Activated CD4-positive, alpha-beta T cell treated with anti-CD3 and anti-CD28 coated beads, Interleukin-2, amount 50 U/mL, for 1 hour (primary cell): ENCODE data around the gene SPSB1.

Source experiments
- DNase-seq: peaks from one replicate; pipeline ENCODE4 v3.0.0-alpha.2; 2020

Gene SPSB1

DNA sequence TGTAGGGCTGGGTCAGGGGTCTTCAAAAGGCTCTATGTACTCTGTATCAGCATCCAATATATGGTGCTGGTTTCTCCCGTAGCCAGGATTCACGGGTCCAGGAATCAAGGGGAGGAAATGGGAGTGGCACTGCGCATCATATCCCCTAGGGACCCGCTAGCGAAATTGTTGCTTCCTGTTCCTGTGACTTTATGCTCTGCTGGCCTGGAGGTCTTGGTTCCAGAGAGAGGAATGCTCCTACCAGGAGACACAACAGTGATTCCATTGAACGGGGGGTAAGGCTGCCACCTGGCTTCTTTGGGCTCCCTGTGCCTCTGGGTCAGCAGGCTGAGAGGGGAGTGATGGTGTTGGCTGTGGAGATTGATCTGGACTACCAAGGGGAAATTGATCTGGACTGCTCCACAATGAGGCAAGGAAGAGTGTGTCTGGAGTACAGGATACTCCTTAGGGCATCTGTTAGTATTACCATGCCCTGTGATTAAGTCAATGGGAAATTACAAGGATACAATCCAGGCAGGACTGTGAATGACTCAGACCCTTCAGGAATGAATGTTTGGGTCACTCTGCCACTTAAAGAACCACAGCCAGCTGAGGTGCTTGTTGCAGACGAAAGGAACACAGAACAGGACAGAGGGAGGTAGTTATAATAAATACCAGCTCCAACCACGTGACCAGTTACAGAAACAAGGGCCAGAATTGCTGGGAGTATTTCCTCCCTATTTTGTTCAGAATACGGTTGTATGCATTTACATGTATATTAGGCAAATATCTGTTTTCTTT is 10.2 kb downstream of the SPSB1 start:
- DNase-seq: no peak

DNA sequence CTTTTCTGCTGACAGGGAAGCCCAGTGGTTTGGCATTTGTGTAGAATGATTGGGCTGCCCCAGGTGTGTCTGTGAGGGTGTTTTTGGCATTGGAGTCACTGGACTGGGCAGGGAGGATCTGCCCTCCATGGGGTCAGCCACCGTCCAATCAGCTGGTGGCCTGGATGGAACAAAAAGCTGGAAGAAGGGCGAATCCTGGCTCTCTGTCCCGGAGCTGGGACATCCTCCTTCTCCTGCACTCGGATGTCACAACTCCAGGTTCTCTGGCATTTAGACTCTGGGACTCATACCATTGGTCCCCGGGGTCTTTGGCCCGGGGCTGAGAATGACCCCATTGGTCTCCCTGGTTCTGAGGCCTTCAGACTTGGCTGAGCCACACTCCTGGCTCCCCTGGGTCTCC is 11.2 kb downstream of the SPSB1 start:
- no peak for DNase-seq

DNA sequence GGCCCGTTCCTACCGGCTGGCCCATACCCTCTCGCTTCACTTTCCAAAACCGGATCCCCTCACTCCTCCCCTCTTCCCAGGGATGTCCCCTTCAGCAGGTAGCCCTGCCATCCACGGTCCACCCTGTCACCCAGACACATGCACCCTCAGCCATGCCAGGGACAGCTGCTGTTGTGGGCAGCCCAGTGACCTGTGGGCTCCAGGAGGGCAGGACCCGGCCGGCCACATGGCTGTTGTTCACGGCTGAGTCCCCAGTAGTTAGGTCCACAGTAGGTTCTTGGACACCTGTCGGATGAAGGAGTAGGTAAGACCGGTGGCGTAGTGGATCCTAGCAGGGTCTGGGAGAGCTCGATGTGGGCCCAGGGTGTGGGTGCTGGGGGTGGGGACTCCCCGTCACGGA is 12.5 kb downstream of the SPSB1 start:
- DNase-seq: no peak

DNA sequence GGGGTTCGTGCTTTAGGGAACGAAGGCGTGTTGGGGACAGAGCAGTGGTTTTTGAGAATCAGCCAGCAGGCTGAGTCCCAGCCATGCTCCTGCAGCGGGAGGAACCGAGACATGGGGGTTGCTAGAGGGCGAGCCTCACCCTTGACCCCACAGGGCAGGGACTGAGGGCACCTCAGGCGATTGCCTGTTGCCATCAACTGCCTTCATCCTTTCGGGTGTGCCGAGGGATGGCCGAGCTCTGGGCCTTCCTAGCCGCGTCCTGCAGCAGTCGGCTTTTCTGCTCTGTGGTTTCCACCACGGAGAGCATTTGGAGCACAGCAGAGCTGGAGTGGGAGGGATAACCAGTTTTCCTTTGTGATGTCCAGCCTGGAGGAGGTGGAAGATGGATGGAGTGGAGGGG is 13.3 kb downstream of the SPSB1 start:
- DNase-seq: no peak

DNA sequence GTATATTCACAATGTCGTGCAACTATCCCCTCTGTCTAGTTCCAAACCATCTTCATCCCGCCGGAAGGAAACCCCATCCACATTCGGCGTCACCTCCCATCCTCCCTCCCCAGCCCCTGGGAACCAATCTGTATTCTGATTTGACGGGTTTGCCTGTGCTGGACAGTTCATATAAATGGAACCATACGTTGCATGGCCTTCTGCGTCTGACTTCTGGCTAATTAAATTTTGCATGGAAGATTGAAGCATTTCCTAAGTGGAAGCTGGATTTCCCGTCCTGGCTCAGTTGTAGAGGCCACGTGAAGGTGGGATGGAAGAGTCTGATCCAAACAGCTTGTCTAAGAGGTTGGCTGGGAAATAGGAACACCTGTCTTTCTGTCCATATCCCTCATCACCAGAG is 14.6 kb downstream of the SPSB1 start:
- DNase-seq: no peak

DNA sequence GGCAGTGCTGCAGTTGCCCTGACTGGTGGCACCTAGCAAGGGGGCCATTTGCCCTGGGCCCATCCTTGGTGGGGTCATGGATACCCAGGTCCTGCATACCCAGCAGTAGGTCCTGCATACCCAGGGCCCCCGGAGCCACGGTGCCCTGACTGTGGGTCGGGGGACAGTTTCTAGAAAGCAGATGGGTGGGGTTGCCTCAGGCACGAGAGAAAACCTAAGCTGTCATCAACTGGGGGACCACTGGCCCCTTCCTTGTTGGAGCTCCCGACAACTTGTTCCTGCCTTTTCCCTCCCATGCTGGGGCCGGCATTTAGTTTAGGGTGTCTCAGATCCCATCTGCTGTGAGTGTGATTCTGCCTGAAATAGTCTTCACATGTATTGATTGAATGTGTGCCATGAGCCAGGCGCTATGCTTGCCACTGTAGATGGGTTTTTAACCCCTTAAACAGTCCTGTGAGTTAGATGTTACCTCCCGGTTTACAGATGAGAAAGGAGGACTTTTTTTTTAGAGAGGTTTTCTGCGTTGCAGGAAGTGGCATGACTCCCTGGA is 15.6 kb downstream of the SPSB1 start:
- DNase-seq: no peak

DNA sequence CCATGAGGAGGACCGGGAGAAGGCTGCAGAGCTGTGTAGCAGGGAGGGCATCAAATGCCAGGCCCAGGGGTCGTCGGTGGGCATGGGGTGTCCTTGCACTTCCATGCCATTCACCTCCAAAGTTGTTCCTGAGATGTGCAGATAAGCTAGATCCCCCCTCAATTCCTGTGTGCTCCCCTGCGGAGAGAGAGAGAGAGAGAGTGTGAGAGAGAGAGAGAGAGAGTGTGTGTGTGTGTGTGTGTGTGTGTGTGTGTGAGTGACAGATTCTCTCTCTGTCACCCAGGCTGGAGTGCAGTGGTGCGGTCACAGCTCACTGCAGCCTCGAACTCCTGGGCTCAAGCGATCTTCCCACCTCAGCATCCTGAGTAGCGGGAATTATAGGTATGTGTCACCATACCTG is 16.4 kb downstream of the SPSB1 start:
- no peak for DNase-seq

DNA sequence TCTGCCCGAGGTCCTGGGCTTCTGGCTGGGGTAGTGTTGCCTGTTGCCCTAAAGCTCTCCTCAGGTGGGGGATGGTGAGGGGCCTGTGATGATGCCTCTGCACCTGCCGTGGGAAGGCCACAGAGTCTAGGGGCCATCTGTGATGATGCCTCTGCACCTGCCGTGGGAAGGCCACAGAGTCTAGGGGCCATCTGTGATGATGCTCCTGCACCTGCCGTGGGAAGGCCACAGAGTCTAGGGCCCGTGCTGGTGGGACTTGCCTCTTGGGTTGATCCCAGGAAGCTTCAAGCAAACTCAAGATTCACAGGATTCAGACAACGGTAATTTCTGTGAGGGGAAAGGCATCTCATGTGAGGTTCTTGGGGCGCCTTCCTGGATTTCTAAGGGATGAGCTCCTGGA is 17.3 kb downstream of the SPSB1 start:
- no peak for DNase-seq

DNA sequence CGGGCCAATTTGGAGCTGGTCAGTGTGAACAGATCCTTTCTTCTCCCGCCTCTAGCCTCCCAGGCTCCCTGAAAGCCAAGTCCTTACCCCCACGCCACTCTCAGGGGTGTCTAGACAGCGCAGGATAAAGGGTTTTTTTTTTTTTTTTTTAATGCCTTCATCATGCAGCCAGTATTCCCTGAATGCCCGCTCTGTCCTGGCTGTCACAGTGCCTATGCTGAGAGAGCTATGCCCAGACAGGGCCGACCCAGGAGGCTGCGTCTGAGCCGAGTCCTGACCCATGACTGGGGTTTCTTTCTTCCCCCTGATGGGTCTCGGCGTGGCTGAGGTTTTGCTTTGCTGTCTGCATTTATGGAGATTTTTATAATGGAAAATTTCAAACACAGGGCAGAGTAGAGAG is 18.3 kb downstream of the SPSB1 start:
- no peak for DNase-seq

DNA sequence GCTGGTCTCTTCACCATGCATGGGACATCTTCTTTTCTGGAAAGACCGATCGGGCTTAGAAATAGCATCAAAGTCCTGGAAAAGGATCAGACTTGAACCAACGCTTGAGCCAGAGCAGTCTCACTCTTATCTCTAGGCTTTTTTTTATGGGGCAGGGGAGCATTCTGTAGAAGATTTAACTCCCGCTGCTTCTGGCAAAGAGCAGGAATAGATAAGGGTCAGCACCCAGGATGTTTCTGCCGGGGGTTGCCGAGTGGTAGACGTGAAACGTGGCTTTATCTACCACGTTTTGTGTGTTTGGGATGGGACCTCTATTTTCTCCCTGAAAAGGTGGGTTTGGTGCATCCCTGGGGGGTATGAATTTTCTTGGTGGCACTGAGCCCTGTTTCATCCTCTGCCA is 18.8 kb downstream of the SPSB1 start:
- no peak for DNase-seq

DNA sequence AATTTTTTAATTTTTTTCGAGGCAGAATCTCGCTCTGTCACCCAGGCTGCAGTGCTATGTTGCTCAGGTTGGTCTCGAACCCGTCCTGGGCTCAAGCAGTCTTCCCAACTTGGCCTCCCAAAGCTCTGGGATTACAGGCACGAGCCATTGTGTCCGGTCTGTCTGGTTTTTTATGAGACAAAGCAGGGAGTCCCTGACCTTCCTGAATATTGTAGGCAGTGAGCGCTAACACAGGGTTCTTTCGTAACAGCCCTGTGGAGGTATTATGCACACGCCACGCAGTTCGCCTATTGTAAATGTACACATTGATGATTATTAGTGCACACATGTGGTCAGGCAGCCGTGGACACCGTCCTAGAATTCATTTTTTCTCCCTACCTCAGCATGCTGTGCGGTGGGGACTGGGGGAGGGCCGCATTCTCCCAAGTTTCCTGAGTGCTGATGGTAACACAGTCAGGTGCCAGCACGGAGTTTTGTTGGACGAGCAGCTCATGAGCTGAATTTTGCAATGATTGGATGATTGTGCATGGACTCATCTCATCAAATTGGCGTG is 19.6 kb downstream of the SPSB1 start:
- DNase-seq: no peak

DNA sequence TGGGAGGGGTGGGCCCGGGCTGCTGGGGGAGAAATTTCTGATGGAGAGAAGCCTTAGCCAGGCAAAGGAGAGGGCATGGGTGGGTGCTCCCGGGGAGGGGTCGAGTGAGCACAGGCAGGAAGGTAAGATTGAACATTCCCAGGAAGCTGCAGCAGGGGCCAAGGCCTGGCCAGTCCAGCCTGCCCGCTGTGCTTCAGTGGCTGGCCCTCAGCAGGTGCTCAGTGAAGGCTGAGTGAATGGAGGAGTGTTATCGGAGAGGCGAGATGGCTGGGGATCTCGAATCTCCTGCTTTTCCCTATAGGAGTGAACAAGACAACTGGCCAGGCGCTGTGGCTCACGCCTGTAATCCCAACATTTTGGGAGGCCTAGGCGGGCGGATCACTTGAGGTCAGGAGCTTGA is 20.9 kb downstream of the SPSB1 start:
- DNase-seq: no peak

DNA sequence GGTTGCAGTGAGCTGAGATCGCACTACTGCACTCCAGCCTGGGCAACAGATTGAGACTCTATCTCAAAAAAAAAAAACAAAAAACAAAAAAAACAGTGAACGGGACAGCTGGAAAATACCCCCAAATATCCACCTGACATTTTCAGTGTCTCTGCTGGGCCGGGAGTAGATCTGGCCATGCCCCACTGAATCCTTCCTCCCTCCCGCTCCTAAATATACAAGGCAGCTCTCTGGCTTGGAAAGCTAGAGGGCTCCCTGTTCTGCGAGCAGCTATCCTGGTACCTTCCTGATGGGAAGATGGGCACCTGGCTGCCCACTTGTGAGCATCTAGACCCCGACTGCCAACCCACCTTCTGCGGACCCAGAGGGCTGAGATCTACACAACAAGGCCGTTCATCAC is 21.4 kb downstream of the SPSB1 start:
- no peak for DNase-seq

DNA sequence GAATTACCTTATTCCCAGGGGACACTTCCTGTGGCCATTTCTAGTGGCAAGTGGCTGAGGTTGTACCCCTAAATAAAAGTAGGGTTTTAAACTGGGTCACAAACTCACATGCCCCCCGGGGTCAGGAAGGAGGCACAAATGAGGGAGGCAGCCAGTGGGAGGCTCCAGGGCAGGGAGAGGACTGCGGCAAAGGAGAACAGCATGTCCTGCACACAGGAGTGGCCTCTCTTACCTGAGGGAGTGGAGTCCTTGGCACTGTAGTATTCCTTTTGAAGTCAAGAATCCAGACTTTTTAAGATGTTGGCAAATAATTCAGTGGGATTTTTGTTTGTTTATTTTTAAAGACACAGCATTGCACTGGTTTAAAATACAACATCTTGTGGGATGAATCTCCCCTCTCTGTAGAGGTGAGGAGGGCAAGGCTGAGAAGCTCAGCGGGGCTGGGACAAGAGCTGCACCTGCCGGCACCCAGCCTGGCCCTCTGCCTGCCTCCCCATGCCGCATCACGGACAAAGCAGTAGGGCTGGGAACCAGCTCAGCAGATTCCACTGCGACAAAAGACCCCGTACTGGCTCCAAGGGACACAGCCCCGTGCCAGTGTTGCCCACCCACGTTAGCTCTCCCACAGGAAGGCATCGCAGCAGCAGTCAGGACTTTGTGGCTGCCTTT is 22.2 kb downstream of the SPSB1 start:
- no peak for DNase-seq

DNA sequence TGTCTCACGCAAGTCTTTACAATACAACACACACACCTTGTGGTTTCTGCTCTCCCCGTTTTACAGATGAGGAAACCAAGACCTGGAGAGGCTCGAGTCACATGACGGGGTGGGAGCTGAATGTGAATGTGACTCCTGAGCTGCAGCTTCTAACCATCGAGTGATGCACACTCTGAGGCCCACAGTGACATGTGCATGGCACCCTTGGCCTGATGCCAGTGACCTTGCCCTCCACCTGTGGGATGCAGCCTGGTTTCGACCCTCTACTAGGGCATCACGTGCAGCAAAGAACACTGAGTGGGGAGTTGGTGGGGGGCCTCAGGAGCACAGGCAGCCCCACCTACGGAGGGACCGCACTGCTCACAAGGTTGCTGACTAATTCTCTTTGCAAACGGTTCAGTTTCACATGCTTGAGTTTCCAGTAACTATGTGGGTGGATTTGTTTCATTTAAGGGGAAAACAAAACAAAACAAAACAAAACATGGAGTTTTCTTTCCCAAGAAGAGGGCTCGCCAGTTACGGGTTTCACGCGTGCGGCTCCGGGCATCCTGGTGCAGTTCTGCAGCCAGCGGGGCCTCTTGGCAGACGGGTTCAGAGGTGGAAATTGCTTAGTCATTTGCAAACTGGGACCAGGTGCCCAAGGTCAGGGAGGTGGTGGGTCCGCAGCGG is 22.9 kb downstream of the SPSB1 start:
- no peak for DNase-seq

DNA sequence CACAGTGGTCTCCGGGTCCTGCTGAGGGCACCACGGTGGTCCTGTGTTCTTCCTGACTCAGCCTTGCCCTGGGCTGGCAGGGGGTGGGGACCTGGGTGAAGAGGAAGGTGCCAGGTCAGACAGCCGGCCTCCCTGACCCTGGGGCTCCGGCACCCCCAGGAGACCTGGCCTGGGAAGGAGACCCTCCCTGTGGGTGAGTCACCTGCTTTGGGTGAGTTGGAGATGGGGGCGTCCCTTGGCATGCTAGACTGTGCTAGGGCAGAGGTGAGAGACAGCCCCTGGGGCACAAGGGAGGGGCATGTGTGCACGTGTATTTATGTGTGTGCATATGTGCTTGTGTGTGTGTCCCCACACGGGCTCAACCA is 23.4 kb downstream of the SPSB1 start:
- DNase-seq: no peak

DNA sequence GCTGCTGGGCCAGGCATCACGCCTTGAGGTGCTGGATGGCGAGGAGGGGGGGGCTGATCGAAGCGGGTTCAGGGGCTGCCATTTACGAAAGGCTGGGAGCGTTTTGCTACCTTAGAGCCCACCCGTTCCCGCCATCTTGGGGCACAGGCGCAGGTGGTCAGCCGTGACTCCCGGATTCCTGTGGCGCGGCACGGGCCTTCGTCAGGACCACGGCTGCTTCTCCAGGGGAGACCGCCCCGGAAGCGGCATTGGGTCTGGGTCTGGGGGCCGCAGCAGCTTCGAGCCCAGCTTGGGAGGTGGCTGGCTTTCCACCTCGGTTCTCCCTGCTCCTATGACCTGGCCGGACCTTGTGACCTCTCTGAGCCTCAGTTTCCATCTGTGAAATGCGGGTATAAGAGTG is 23.8 kb downstream of the SPSB1 start:
- DNase-seq: no peak

DNA sequence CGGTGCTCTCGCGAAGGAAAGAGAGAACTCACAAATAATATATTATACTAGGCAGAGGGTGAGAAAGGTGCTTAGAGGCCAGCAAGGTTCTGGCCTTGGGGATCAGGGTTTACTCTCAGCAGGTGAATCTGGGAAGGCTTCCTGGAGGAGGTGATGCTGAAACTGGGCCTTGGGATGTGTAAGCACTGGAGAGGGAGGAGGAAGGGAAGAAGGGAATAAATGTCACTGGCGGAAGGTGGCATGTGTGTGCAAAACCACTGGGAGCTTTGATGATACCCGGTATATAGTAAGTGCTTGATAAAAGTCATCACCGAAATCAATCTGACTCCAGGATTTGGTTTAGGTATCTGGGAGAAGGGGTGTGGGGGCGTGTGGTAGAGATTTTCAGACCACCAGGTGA is 24.4 kb downstream of the SPSB1 start:
- DNase-seq: no peak

DNA sequence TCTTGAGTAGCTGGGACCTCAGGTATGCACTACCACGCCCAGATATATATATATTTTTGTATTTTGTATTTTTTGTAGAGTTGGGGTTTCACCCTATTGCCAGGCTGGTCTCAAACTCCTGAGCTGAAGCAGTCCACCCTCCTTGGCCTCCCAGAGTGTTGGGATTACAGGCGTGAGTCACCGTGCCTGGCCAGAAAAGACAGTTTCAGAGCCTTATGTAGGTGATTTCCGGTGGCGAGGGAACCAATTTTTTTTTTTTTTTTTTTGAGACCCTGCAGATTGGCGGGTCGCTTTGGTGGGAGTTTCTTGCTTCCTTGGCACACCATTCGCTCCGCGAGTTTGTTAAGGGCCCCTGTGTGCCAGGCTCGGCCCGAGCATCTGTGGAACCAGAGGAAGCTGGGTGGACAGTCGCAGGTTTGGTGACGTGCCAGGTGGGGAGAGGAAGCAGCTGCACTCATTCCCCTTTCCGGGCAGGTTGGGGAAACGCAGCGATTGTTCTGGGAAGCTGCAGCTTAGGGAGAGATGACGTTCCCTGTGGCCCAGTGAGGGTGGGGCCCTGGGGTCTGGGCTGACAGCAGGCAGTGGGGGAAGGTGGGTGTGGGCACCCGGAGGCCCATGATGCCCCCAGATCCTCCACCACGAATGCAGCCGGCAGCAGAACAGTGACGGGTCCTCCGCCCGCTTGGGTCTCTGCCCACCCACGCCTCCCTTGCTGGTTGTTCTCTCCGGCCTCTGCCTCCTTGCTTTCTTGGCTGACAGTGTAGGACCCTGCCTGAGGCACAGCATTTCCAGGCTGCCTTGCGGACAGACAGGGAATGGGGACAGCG is 25.1 kb downstream of the SPSB1 start:
- no peak for DNase-seq

DNA sequence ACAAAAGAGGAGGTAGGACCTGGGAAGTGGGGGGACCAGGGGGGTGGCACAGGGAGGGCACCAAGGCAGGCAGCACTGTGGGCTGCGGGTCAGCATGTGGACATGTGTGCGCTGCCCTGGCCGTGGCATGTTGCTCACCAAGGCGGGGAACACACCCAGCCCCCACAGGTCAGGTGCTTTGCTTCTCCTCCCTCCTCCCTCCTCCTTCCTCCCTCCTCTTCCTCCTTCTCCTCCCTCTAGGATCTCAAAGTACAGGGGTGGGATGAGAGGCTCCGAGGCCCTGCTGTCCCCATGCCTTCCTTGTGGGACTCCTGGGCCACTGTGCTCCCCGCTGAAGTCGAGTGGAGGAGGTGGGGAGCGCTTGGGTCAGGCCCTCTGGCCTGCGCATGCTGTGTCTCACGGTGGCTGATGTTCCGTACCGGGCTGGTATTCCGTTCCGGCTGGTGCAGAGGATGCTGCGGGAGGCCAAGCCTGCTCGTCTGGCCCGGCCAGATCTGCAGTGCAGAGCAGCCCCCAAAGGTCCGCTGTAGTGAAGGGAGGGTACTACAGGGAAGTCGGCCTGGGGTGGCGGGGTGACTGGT is 26.6 kb downstream of the SPSB1 start:
- no peak for DNase-seq

DNA sequence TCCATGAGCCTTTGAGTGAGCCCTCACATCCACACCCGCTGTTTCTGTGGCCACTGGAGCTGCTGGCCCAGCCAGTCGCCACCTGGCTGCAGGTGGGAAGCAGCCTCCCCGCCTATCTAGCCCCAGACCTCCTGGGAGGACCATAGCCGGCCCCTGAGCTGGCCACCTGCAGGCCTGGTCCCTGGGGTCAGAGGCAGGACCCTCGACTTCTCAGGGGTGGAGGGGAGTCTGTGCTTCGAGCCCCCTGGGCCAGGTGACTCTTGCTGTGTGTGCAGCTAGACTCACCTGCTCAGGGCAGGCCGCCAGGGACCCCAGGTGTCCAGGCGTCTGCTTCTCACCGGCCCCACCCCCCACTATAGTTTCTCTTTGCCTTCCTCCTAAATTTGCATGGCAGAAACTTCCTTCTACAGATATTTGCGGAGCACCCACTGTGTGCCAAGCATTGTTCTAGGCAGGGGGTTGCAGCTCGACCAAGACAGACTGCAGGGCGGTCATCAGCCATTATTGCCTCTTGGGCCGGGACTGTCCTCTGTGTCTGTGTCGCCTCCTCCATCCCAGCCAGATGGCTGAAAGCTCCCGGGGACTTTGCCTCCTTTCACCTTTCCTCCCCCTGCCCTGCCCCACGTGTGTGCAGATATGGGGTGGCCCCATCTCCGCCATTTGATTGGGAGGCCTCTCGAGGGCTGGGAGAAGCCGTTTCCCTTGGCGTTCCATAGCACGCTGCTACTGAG is 27.3 kb downstream of the SPSB1 start:
- no peak for DNase-seq
